ENCODE results near the gene SSR2.
A peak's percentile ranks its signal among the peaks of the same experiment; 100 is the strongest.
"Not testable (repeated sequence)": the region's sequence is repeated elsewhere in the genome, so short reads cannot be mapped to it uniquely, and the experiment has no call there.

Gene SSR2

GRCh38 chr1:156042828-156043227, 22.1 kb upstream of the SSR2 start:
- Histone ChIP-seq H3K4me1 (ENCODE audit: low read length) (no peaks in the 10 kb centered on the region), H3K79me2 (ENCODE audit: low read length) (no peaks in the 10 kb centered on the region), H3K27ac (ENCODE audit: low read length) (no peak overlapping the region), H2AFZ (ENCODE audit: low read depth, low read length) (no peak overlapping the region), H3K9ac (ENCODE audit: low read length) (no peak overlapping the region), H3K27me3 (ENCODE audit: low read depth, low read length) (no peaks in the 10 kb centered on the region), H3K4me2 (ENCODE audit: low read length) (no peak overlapping the region), H4K20me1 (ENCODE audit: insufficient read depth, low read length) (no peaks in the 10 kb centered on the region), H3K9me3 (ENCODE audit: insufficient read depth, low read length) (no peaks in the 10 kb centered on the region), H3K4me3 (ENCODE audit: low read length) (no peak overlapping the region), H3K36me3 (replicated peaks; ENCODE audit: low read depth, low read length) (peaks cover 20% of the 10 kb centered on the region)
- no peak for TF ChIP-seq EZH2phosphoT487 (IDR thresholded peaks at IDR 0.05; ENCODE audit: low read depth)
- TF ChIP-seq CTCF (IDR thresholded peaks at IDR 0.05; ENCODE audit: low read depth, low read length) = no peak

DNA sequence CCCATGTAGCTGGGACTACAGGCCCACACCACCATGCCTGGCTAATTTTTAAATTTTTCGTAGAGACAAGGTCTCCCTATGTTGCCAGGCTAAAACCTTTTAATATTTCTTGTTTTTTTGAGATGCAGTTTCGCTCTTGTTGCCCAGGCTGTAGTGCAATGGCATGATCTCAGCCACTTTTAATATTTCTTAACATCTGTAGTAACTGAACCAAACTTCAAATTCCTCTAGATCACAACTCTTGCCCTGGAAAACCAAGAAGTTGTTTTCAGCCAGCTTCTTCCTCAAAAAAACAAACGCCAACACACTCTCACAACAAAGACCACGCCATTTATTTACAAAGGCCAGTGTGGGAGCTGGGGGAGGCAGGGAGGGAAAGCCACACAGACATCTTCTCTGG, 14.2 kb upstream of the SSR2 start:
- H3K4me1 ChIP-seq (ENCODE audit: low read length); H3K79me2 ChIP-seq (ENCODE audit: low read length); H3K4me3 ChIP-seq (ENCODE audit: low read length); H3K27me3 ChIP-seq (ENCODE audit: low read depth, low read length); H2AFZ ChIP-seq (ENCODE audit: low read depth, low read length); H3K9ac ChIP-seq (ENCODE audit: low read length); H3K36me3 ChIP-seq (replicated peaks; ENCODE audit: low read depth, low read length); H3K27ac ChIP-seq (ENCODE audit: low read length); H4K20me1 ChIP-seq (ENCODE audit: insufficient read depth, low read length); H3K4me2 ChIP-seq (ENCODE audit: low read length); H3K9me3 ChIP-seq (ENCODE audit: insufficient read depth, low read length): not testable (repeated sequence)

DNA sequence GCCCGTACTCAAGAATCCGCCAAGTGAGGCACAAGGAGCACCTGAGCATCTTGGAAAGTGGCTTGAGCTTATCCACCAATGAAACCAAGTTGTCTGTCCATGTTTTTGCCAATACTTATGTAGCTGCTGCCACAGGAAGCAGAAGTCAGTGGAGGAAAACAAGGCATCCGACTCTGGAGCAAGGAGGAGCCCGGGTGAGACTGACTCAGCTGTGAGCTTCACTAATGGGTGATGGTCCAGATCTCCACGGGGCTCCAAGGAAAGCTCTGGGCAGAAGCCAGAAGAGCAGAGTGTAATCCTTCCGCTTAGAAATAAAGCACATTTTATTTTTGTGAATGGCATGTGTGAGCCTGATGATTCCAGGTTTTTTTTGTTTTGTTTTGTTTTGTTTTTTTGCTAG, 12.3 kb upstream of the SSR2 start:
- H3K4me1 ChIP-seq (ENCODE audit: low read length) = no peaks in the 10 kb centered on the region

GRCh38 chr1:156026588-156026987, 5.8 kb upstream of the SSR2 start:
- H3K36me3 ChIP-seq (replicated peaks; ENCODE audit: low read depth, low read length) = no peaks in the 10 kb centered on the region
- no peaks in the 10 kb centered on the region for H3K79me2 ChIP-seq (ENCODE audit: low read length)
- H4K20me1 ChIP-seq (ENCODE audit: insufficient read depth, low read length) = no peaks in the 10 kb centered on the region
- no peak overlapping the region for H3K4me3 ChIP-seq (ENCODE audit: low read length)
- H3K9me3 ChIP-seq (ENCODE audit: insufficient read depth, low read length) = no peaks in the 10 kb centered on the region
- no peak for TF ChIP-seq CTCF (IDR thresholded peaks at IDR 0.05; ENCODE audit: low read depth, low read length)
- no peak for TF ChIP-seq EZH2phosphoT487 (IDR thresholded peaks at IDR 0.05; ENCODE audit: low read depth)
- H3K27ac ChIP-seq (ENCODE audit: low read length) = no peak overlapping the region
- no peak overlapping the region for H3K9ac ChIP-seq (ENCODE audit: low read length)
- no peak overlapping the region for H3K4me2 ChIP-seq (ENCODE audit: low read length)
- H2AFZ ChIP-seq (ENCODE audit: low read depth, low read length) = no peak overlapping the region
- no peaks in the 10 kb centered on the region for H3K4me1 ChIP-seq (ENCODE audit: low read length)
- H3K27me3 ChIP-seq (ENCODE audit: low read depth, low read length) = peaks cover 5% of the 10 kb centered on the region; the same call in 1 of the 2 replicates

More for the DNA sequence above, 12.3 kb upstream of the SSR2 start:
- H3K4me2 ChIP-seq (ENCODE audit: low read length) = no peak overlapping the region
- H3K27ac ChIP-seq (ENCODE audit: low read length) = no peak overlapping the region
- no peaks in the 10 kb centered on the region for H3K36me3 ChIP-seq (replicated peaks; ENCODE audit: low read depth, low read length)
- no peaks in the 10 kb centered on the region for H4K20me1 ChIP-seq (ENCODE audit: insufficient read depth, low read length)
- no peak overlapping the region for H3K9ac ChIP-seq (ENCODE audit: low read length)
- no peak overlapping the region for H3K4me3 ChIP-seq (ENCODE audit: low read length)
- TF ChIP-seq CTCF (IDR thresholded peaks at IDR 0.05; ENCODE audit: low read depth, low read length) (no peak), EZH2phosphoT487 (IDR thresholded peaks at IDR 0.05; ENCODE audit: low read depth) (no peak)
- H3K27me3 ChIP-seq (ENCODE audit: low read depth, low read length) = no peaks in the 10 kb centered on the region
- H3K79me2 ChIP-seq (ENCODE audit: low read length) = no peaks in the 10 kb centered on the region
- H2AFZ ChIP-seq (ENCODE audit: low read depth, low read length) = no peak overlapping the region
- no peaks in the 10 kb centered on the region for H3K9me3 ChIP-seq (ENCODE audit: insufficient read depth, low read length)

- H3K79me2 ChIP-seq (ENCODE audit: low read length) = no peaks in the 10 kb centered on the region
- H3K4me3 ChIP-seq (ENCODE audit: low read length) = no peak overlapping the region
- peak overlapping the region; percentile 48 for H3K4me2 ChIP-seq (ENCODE audit: low read length)
- peaks cover 3% of the 10 kb centered on the region; the same call in 1 of the 2 replicates for H3K4me1 ChIP-seq (ENCODE audit: low read length)
- H3K9ac ChIP-seq (ENCODE audit: low read length) = no peak overlapping the region
- H3K27ac ChIP-seq (ENCODE audit: low read length) = no peak overlapping the region
- H3K36me3 ChIP-seq (replicated peaks; ENCODE audit: low read depth, low read length) = no peaks in the 10 kb centered on the region
- H3K27me3 ChIP-seq (ENCODE audit: low read depth, low read length) = peaks cover 5% of the 10 kb centered on the region; the same call in 1 of the 2 replicates
- TF ChIP-seq CTCF (IDR thresholded peaks at IDR 0.05; ENCODE audit: low read depth, low read length) = peak; percentile 58
- TF ChIP-seq EZH2phosphoT487 (IDR thresholded peaks at IDR 0.05; ENCODE audit: low read depth) = no peak
- H4K20me1 ChIP-seq (ENCODE audit: insufficient read depth, low read length) = no peaks in the 10 kb centered on the region
- no peaks in the 10 kb centered on the region for H3K9me3 ChIP-seq (ENCODE audit: insufficient read depth, low read length)
- peak overlapping the region; percentile 82; the same call in 1 of the 2 replicates for H2AFZ ChIP-seq (ENCODE audit: low read depth, low read length)
These were observed 5.1 kb upstream of the SSR2 start for GRCh38 chr1:156025876-156026275.
